AG04449 (cell line): ENCODE data around the gene FAM114A2.

Experiments used
- CTCF ChIA-PET: fragments of 350-600 bp; formaldehyde crosslinking; extraction: SDS; loops from one replicate; lab custom pipeline; 2021; ENCODE audit warnings: antibody characterized with exemption; lab: Yijun Ruan, JAX
- POLR2A ChIA-PET: fragments of 400-600, 350-600 bp; formaldehyde crosslinking; extraction: SDS; loops from one replicate; lab custom pipeline; 2020; ENCODE audit warnings: antibody characterized with exemption, inconsistent platforms; lab: Yijun Ruan, JAX
- DNase-seq: peaks from one replicate; pipeline ENCODE4 v3.0.0-alpha.2; 2010; ENCODE audit warnings: low read depth, low spot score
- H3K4me3 ChIP-seq: 2 replicates; pipeline ENCODE4 v1.5.1; 2011; ENCODE audit warnings: low read depth, mild to moderate bottlenecking, control low read depth, low read length
- CTCF ChIP-seq: IDR thresholded peaks from one replicate; pipeline ENCODE4 v1.5.1; 2011; ENCODE audit warnings: mild to moderate bottlenecking, moderate library complexity, low read length, control low read depth, inconsistent platforms; ENCODE audit not compliant: insufficient read depth; ENCODE audit errors: missing control alignments

The FAM114A2 gene

GRCh38 chr5:154065971-154066370, 27.3 kb upstream of the FAM114A2 start:
- ChIA-PET CTCF (interaction anchor here (2.0 to 17.0 kb wide), 2 partner anchors 116 to 340 kb away, joined by 4 to 254 read pairs; no protein-coding TSS in a partner anchor), POLR2A (interaction anchor here (1.0 kb wide), 1 partner anchor 1532 kb away, joined by 3 read pairs; no protein-coding TSS in a partner anchor)
- H3K4me3 ChIP-seq = no peak overlapping the region
- no peak for DNase-seq
- TF ChIP-seq CTCF = no peak

GRCh38 chr5:154063372-154063771, 24.7 kb upstream of the FAM114A2 start:
- no peak for DNase-seq
- ChIA-PET CTCF (interaction anchor here (0.7 to 17.0 kb wide), 6 partner anchors 9 to 404 kb away, joined by 3 to 254 read pairs (median 4); no protein-coding TSS in a partner anchor), POLR2A (no interaction called here)
- no peak for TF ChIP-seq CTCF
- H3K4me3 ChIP-seq = no peak overlapping the region

GRCh38 chr5:154060606-154061005, 21.9 kb upstream of the FAM114A2 start:
- no peak for DNase-seq
- CTCF ChIA-PET = interaction anchor here (1.0 to 3.5 kb wide), 3 partner anchors 12 to 579 kb away, joined by 3 to 25 read pairs (median 4); no protein-coding TSS in a partner anchor
- no peak overlapping the region for H3K4me3 ChIP-seq
- TF ChIP-seq CTCF = no peak
- POLR2A ChIA-PET = no interaction called here

- no peak for TF ChIP-seq CTCF
- no peak for DNase-seq
- H3K4me3 ChIP-seq = no peak overlapping the region
- ChIA-PET POLR2A (no interaction called here), CTCF (interaction anchor here (0.6 to 3.5 kb wide), 6 partner anchors 9 to 551 kb away, joined by 3 to 25 read pairs (median 6); no protein-coding TSS in a partner anchor)
These were observed 20.9 kb upstream of the FAM114A2 start for GRCh38 chr5:154059583-154059982.

- no peak for TF ChIP-seq CTCF
- H3K4me3 ChIP-seq = no peak overlapping the region
- CTCF ChIA-PET = interaction anchor here (0.6 to 3.5 kb wide), 7 partner anchors 10 to 552 kb away, joined by 3 to 25 read pairs (median 4); no protein-coding TSS in a partner anchor
- DNase-seq = no peak
- POLR2A ChIA-PET = no interaction called here
These were observed 20.3 kb upstream of the FAM114A2 start for GRCh38 chr5:154059039-154059430.

GRCh38 chr5:154058055-154059038, 19.6 kb upstream of the FAM114A2 start:
- CTCF ChIA-PET = interaction anchor here (0.8 to 3.5 kb wide), 5 partner anchors 11 to 349 kb away, joined by 3 to 25 read pairs (median 8); no protein-coding TSS in a partner anchor
- H3K4me3 ChIP-seq = no peak overlapping the region

More at GRCh38 chr5:154058055-154059038, 19.6 kb upstream of the FAM114A2 start:
- TF ChIP-seq CTCF = no peak
- POLR2A ChIA-PET = no interaction called here
- no peak for DNase-seq
